Stimulated activated CD8-positive, alpha-beta memory T cell treated with anti-CD3 and anti-CD28 coated beads, Interleukin-2, amount 100 ng/mL, for 48 hours (primary cell): ENCODE results near the gene TCP11.

ENCODE experiments used
- DNase-seq, 2 donors: peaks; one replicate each; pipeline ENCODE4 v3.0.0-alpha.2; 2020; ENCODE audit warnings: low read depth in 2 of 2

The TCP11 gene

DNA sequence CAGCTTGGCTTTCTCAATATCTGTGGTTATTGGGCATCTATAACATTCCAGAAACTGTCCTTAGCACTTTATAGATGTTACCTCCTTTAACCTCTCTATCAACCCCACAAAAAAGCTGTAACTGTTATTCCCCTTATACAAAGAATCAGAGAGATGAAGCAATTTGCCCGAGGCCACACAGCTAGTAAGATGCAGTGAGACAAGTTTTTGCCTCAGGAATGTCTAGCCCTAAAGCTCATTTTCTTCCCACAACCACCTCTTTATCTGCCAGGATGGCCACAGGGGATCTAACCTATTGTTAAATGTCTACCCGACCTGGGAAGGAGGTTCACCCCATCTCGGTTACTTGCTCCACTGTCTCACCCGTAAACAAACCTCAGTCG is 31.9 kb upstream of the TCP11 start:
- no peak for DNase-seq

DNA sequence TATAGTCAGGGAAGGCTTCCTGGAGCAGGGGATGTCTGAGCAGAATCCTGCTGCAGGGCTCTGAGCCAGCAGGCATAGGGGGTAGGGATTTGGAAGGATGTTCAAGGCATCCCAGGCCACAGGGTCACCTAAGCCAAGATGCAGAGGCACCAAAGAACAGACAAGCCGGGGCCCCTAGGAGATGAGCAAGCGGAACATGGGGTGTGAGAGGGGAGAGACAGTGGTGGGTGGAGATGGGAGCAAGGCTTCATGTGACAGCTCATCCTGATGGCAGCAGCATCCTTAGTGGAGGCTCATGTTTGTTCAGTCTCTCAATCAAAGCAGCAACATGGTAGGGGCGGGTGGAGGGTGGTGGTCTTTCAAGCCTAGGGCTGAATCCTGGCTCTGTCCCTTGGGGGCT is 29.8 kb upstream of the TCP11 start:
- DNase-seq = no peak

DNA sequence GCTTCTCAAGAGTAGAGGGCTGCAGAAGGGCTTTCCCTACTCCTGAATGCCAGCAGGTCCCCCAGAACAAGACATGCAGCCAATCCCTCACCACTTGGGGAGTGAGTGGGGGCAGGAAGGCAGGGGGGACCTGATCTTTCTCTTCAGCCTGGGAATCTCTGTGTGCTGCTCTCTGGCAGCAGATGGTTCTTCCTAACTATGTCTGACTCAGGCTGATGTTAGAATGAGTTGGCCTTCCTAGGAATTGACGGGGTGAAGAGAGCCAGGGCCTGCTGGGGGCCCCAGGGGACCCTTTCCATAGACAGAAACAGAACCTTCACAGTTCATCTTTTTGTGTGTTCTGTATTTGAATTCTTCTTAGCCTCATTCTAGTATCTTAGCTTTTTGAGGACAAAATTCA is 29.0 kb upstream of the TCP11 start:
- no peak for DNase-seq

DNA sequence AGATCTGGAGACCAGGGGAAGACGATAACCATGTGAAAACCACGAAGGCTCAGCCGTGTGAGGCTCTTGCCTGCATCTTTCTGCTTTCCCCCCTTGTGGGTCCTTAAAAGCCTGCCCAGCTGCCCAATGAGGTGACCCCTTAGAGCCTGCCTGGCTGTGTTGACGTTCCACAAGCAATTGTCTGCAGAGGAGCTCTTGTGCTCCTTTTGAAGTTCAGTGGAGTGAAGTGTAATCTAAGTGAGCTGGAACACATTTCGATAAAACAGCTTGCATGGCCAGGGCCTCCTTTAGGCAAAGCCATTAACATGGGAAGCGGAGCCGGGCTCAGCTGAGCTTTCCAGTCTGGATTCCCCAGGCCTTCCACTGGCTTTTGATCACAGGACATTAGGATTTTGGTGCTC is 27.3 kb upstream of the TCP11 start:
- no peak for DNase-seq

DNA sequence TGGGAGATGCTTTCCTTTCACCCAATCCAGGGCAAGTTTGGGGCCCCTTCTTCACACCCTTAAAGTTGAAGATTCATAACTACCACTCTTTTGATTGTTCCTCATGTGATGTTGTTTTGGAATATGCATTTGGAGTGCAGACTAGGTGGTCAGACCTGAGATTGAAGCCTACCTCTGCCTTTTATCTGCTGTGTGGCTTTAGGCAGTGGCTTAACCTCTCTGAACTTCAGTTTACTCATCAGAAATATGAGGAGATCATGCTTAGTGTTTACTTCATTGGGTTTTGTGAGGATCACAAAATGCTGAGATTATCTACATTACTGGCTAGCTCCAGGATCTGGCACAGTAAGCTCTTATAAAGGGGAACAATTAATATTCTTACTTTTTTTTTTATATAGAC is 26.4 kb upstream of the TCP11 start:
- DNase-seq = no peak

DNA sequence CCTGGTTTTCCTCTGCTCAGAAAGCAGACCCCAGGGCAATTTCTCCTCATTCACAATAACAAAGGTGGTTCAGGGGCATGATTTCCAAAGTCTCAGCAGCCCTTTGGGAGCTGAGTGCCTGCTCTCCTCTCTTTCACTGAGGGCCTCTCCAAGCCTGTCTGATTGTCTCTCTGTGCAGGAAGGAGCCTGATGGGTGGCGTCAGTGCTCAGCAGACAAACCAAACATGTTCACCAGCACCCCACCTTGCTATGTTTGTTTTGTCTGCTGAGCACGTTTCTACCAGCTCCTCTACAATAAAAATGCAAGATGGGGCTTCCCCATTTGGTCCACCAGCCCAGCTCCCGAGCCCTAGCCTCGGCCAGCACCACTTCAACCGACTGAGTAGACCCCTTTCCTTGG is 25.4 kb upstream of the TCP11 start:
- DNase-seq = no peak

DNA sequence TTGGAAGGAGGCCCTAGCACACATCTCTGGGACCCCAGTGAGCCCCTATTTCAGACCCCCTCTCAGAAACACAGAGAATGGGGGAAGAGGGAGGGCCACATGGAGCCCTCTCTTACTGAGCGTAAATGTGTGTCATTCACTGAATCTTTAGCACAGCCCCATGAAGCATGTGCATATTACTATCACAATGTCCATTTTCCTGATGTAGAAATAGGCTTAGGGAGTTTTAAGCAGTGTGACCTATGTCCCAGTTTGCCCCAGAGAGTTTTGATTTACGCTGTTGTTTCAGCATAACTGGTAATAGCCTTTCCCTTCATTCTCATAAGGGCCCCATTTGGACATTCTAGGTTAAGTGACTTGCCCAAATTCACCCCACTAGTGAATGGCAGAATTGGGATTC is 25.0 kb upstream of the TCP11 start:
- no peak for DNase-seq

DNA sequence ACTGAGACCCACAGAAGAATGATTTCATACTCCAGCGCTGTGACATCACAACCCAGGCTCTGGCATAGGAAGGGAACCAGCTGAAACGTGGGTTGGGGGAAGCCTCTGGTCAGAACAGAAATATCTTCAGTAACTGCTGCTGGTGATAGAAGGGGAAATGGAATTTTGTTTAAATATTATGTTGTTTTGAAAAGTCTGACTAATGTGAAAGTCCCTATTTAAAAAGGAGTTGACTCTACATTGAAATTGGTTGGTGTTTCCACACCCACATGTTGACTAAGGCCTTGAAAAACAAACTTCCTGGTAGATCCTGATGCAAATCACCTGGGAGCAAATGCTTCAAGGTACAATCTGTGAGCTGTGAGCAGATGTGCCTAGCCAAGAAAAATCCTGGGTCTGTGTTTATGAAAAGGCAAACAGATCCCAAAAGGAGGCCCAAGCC is 24.5 kb upstream of the TCP11 start:
- DNase-seq = no peak

DNA sequence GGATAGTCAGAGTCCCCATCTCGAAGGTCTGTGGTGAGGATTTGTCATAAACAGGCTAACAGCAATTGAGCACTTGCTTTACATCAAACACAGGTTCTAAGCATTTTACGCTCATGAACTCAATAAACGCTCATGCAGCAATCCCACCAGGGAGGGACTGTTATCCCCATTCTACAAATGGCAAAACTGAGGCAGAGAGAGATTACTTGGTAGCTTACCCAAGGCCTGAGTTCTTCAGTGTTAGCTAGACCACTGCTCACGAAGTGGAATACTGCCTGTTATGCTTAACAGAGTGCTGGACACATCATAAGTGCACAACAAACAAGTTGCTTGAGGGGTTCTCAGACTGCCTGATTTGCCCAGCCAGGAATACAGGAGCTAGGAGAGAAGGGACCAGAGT is 23.7 kb upstream of the TCP11 start:
- DNase-seq = no peak

DNA sequence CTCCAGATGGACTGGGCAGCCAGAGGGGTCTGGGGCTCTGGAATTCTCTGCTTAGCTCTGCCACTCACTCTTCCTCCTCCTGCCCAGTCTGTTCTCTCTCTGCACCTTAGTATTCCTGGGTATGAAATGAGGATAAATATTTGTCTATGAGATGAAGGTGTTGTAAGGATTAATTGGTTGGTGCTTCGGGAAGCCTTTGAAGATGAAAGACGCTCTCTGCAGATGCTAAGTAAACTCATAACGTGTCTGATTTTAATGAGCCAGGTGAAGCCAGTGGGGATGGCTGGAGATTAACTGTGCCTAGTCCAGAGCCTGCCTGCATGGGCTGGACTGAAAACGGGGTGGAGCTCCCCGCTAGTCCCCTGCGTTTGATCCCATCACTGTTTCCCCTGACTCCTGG is 23.1 kb upstream of the TCP11 start:
- no peak for DNase-seq

DNA sequence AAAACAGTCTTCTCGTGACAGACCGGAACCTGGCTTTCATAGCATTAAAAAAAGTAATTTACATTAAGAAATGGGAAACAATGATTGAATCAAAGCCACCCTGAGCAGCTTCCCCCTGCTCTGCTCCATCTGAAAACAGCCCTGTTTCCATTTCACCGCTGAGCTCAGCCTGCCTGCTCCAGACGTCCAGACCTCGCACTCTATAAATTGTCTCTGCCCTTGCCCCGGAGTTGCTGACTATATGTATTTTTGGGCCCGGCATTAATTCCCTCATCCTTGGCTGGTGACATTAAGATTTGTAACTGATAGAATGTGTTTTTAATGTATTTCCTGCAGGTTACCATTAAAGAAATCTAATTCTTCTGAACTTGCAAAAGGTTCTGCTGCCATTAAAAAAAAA is 22.7 kb upstream of the TCP11 start:
- no peak for DNase-seq

DNA sequence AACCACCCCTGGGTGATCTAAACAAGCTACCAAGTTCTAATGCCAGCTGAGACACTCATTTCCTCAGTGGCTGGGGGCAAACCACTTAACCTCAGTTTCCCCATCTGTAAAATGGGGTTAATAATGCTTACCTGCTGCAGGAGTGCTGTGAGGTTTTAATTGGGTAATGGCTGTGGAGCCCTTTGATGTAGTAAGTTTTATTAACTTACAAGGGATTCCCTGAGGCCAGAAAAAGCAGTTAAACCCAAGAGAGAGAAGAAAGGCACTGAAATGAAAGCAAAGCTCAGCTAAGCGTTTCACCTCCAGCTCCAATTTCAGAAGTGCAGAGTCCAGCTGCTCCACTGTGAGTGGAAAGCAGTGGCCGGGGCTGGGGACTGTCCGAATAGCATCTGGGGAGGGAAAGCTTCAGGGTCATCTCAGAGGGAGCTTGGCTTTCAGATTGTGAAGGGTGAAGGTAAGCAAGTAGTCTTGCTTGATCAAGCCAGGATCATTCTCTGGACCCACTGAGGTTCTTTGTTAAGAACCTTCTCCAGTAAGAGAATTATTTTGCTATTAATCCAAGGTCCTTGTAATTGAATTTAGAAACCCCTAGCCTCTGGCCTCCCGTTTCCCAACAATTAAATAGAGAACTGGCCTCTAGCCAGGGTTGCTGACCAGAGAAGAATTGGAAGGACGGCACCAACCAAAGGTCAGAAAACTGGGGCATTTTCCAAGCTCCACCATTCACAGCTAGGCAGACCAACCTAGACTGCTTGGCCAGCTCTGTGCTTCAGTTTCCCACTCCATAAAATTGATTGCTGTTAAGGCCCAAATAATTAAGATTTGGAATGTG is 20.9 kb upstream of the TCP11 start:
- DNase-seq = no peak

DNA sequence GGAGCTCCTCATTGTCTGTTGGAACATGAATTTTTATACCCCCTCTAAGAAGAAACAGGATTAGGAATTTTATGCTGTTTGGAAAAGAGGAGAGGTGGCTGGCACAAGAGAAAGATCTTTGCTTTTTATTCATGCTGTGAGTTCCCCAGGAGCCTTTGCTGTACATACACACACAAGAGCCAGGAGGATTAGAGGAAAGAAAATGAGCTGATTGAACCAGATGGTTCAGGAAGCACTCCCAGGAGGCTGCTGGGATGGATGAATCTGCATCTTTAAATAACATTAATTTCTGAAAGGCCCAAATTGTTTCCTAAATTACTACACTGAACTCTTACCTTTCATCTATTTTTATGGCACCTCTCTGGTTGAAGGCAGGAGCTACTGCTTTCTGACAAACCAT is 20.1 kb upstream of the TCP11 start:
- no peak for DNase-seq

DNA sequence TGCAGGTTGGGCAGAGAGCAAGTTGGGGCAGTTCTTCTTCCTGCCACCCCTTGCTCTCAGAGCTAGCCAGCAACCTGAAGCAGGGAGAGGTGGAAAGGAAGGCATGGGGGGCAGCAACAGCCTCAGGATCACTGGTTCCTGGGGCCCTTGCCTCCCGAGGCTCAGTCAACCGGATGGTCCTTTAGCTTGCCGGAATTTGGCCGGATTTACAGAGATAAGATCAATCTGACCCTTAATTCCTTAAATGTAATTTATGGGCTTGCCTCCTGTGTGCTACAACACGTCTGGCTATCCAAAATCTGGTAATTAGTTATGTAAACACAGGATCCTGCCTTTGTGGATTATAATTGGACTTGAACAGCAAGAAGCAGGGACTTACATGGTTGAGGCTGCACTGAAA is 19.5 kb upstream of the TCP11 start:
- DNase-seq = no peak

DNA sequence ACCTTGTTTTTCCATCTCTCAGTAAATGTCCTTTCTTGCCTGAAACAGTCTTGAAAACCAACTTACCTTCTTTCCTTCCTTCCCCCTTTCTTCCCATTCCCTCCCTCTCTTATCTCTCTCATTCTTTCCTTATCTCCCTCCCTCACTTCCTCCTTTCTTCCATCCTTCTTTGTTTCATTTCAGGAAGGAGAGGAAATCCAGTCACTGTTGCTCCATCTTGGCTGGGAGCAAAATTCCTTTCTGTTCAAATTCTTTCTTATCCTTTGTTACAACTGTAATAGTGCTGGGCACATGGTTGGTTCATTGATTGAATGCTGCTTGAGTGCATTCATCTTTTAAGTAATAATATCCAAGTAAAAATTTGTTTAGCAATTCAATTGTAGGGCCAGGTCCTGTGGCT is 17.4 kb upstream of the TCP11 start:
- DNase-seq = no peak

DNA sequence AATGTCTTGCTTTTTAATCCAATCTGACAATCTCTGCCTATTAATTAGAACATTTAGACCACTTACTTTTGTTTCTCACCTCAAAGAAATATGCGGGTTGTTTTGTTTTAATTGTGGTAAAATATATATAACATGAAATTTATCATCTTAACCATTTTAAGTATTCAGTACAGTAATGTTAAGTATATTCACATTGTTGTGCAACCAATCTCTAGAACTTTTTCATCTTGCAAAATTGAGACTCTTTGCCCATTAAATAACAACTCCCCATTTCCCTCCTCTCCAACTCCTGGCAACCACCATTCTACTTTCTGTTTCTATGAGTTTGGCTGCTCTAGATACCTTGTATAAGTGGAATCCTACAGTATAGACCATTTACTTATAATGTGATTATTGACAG is 13.8 kb upstream of the TCP11 start:
- no peak for DNase-seq

DNA sequence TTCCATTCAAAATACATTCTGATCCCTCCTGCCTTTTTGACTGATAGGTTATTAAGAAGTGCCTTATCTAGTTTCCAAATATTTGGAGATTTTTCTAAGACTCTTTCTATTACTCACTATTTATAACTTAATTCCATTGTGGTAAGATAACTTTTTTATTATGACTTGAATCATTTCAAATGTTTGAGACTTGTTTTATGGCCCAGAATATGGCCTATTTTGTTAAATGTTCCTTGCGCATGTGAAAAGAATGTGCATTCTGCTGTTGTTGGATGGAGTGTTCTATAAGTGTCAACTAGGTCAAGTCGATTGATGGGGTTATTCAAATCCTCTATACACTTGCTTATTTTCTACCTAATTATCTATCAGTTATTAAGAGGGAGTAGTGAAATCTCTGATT is 13.1 kb upstream of the TCP11 start:
- DNase-seq = no peak

DNA sequence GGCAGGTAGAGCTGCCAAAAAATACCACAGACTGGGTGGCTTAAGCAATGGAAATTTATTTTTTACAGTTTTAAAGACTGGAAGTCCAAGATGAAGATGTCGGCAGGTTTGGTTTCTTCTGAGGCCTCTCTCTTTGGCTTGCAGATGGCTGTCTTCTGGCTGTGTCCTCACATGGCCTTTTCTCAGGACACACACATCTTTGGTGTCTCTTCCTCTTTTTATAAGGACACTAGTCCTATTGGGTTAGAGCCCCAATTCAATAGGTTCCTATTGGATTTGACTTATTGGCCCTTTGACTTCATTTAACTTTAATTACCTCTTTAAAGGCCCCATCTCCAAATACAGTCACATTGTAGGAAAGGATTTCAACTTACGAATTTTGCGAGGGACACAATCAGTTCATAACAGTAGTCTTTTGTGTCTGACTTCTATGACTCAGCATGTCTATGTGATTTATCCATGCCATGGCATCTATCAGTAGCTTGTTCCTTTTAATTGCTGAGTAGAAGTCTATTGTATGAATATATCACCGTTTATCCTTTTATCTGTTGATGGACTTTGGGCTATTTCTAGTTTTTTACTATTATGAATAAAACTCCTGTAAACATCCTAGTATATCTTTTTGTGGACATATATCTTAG is 11.0 kb upstream of the TCP11 start:
- DNase-seq = no peak

DNA sequence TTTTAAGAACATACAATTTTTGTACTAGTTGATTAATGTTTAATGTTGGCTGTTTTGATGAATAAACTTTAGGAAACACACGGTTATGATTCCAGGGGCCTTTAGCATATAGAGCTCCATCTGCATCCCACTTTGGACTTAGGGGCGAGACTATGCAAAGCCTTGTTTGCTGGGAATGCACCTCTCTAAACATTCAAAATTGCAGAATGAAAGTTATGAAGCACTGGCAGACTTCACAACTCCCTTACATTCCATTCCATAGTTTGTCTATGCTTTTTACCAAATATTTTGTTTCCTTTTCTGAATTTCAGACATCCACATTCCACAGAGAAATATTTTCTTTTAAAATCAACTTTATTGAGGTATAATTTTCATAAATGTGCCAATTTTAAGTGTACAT is 10.3 kb upstream of the TCP11 start:
- DNase-seq = no peak

DNA sequence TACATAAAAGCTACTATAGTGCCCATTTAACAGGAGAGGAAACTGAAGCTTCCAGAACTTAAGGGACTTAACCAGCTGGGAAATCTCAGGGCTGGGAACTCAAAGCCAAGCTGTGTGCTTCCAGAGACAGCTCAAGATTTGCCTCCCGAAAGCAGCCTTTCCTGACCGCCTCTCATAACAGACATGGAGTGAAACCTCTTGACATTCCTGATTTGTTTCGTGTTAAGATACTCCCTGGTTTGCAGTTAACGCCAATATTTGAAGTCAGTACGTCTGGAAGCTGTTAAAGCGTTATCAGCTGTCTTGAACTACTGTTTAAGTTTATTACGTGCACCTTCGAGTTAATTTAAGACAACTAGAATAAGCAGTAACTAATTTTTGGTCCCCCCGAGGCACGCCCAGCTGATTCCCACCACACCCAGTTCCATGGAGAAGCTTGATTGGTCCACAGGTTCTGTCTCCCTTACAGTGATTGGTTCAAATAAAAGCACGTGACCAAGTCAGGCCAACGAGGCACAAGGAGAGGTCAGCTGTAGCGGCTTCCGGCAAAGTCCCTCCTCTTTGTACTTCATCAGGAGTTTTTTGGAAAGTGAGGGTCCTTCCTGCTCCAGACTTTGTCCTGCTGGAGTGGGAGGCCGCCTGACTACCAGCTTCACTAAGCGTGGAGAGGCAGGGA is 8.9 kb upstream of the TCP11 start:
- no peak for DNase-seq

DNA sequence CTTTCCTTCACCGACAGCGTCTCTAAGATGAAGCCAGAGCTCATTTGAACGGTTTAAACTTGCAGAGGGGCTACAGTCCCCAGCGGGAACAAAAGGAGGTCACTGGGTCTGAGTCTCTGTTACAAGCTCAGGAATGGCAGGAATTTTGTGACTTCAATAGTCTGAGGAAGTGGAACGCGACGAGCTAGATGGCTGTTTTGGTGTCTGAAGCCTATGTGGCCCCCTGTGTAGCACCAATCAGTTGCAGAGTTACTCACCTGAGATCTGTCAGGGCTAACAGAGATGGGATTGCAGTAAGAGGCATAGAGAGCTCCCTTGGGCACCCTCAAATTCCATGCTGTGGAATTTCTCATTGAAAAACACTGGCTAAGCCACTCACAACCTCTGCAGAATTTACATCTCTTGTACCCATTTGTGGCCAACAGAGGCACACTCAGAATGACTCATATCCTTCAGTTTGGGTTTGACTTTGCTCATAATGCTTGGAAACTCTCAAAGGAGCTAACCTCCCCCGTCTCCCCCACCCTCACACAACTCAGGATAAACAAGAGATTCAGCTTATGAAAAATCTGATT is 7.1 kb upstream of the TCP11 start:
- peak in 1 of 2 donors; percentile 17 for DNase-seq

DNA sequence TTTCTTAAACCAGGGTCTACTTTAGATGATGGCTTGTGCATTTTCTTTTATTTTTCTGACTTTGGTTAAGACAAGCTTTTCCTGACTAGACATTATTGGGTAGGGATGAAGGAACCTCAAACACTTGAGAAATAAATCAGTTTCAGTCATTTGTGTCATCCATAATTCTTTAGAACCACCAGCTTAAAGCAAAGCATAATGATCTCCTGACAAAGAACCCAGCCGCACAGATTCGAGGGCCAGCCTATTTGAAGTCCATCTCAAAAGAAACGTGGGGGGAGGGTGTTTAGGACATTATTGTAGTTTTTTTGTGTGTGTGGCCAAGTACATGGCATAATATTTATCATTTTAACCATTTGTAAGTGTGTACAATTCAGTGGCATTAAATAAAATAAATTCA is 6.3 kb upstream of the TCP11 start:
- no peak for DNase-seq

DNA sequence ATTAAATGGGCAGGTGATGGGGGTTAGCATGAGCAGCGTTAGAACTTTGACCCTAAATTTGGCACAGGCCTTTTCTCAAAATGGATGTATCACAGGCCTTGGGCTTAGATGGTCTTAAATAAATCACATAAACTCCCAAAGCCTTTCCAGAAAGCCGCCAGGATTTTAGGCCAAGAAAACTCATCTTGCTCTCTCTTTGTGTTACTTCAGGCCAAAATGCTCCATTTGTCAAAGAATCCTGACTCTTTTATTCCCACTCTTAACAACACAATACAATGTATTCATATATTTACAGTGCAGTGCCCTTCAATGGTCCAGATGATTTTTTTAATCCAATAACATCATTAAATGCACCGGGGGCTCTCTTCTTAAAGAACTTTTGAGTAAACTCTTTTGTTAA is 5.9 kb upstream of the TCP11 start:
- DNase-seq = no peak
